Measurements from ENCODE around the gene TUSC7. TPM values are rescaled to one million over a fixed set of nuclear protein-coding genes. Genes with fewer than 3 reads are reported as not detected.

Gene TUSC7
- not detected in 2 replicates for total RNA-seq (2014; rRNA removed)
- Bru-seq, nascent RNA, result not detected
- BruChase-seq, experiment 1, labeled RNA remaining after a 6-hour chase, result not detected
- not detected for BruChase-seq, experiment 2, labeled RNA remaining after a 2-hour chase
- long read RNA-seq, result 0 reads

- ChIA-PET CTCF (no interaction called here), POLR2A (ENCODE audit: unreplicated experiment) (no interaction called here)
- intact Hi-C loops (cut with micrococcal nuclease), result no loop called here
- no peak for TF ChIP-seq EZH2 (IDR thresholded peaks at IDR 0.05; ENCODE audit: low read length, unreplicated experiment)
- no peak for TF ChIP-seq CTCF (conservative IDR thresholded peaks at IDR 0.05; ENCODE audit: low read depth, low read length)
- no peak for TF ChIP-seq EZH2phosphoT487 (IDR thresholded peaks at IDR 0.05; ENCODE audit: borderline replicate concordance, low read length)
- no peaks in the 10 kb centered on the region for H3K36me3 ChIP-seq (ENCODE audit: low read depth, low read length)
- DNase-seq, result no peak
- no TSS peak for BruUV-seq (replicated peaks)
- no peak within 1 kb of the TSS for H3K9ac ChIP-seq (ENCODE audit: low read length)
- H3F3A ChIP-seq (ENCODE audit: low read length, unreplicated experiment), result no peaks in the 10 kb centered on the region
- no peak within 1 kb of the TSS for H3K4me3 ChIP-seq (ENCODE audit: low read length)
- H4K20me1 ChIP-seq (ENCODE audit: low read length), result no peaks in the 10 kb centered on the region
- no peak within 1 kb of the TSS for H3K4me2 ChIP-seq (ENCODE audit: low read length)
- H3K27me3 ChIP-seq (ENCODE audit: low read length), result no peaks in the 10 kb centered on the region
- H3K79me2 ChIP-seq (ENCODE audit: low read length), result no peaks in the 10 kb centered on the region
- H2AFZ ChIP-seq (ENCODE audit: low read length), result no peak within 1 kb of the TSS
- no peak for ATAC-seq
- H3K9me2 ChIP-seq (replicated peaks; ENCODE audit: low read length), result no peaks in the 10 kb centered on the region
- no peak within 1 kb of the TSS for H3K27ac ChIP-seq (ENCODE audit: low read length)
- no peaks in the 10 kb centered on the region for H3K9me3 ChIP-seq (ENCODE audit: low read length)
- no peaks in the 10 kb centered on the region for H3K4me1 ChIP-seq (ENCODE audit: insufficient read depth, low read length)
Measured at GRCh38 chr3:116709479-116709878, at the start of gene TUSC7. TSS of gene TUSC7 (plus strand) at chr3:116709779.

- CTCF ChIA-PET, result no interaction called here
- Histone ChIP-seq H3K36me3 (ENCODE audit: low read depth, low read length) (no peaks in the 10 kb centered on the region), H2AFZ (ENCODE audit: low read length) (no peak overlapping the region), H3K4me3 (ENCODE audit: low read length) (no peak overlapping the region), H3K9me3 (ENCODE audit: low read length) (0 out of 2 replicates have a peak, but pooled peaks cover under 1% of the 10 kb centered on the region), H3F3A (ENCODE audit: low read length, unreplicated experiment) (no peaks in the 10 kb centered on the region), H3K4me1 (ENCODE audit: insufficient read depth, low read length) (no peaks in the 10 kb centered on the region), H3K9ac (ENCODE audit: low read length) (no peak overlapping the region), H4K20me1 (ENCODE audit: low read length) (no peaks in the 10 kb centered on the region), H3K9me2 (replicated peaks; ENCODE audit: low read length) (no peaks in the 10 kb centered on the region), H3K27ac (ENCODE audit: low read length) (no peak overlapping the region), H3K79me2 (ENCODE audit: low read length) (no peaks in the 10 kb centered on the region), H3K4me2 (ENCODE audit: low read length) (no peak overlapping the region), H3K27me3 (ENCODE audit: low read length) (no peaks in the 10 kb centered on the region)
- no peak for ATAC-seq
- POLR2A ChIA-PET (ENCODE audit: unreplicated experiment), result no interaction called here
- intact Hi-C loops (cut with micrococcal nuclease), result no loop called here
- no peak for DNase-seq
- BruUV-seq (replicated peaks), result no TSS peak
- TF ChIP-seq CTCF (conservative IDR thresholded peaks at IDR 0.05; ENCODE audit: low read depth, low read length) (no peak), EZH2phosphoT487 (IDR thresholded peaks at IDR 0.05; ENCODE audit: borderline replicate concordance, low read length) (no peak), EZH2 (IDR thresholded peaks at IDR 0.05; ENCODE audit: low read length, unreplicated experiment) (no peak)
Measured at GRCh38 chr3:116661196-116661595, 48.4 kb upstream of the TUSC7 start.

GRCh38 chr3:116663161-116664110, 46.1 kb upstream of the TUSC7 start:
- Histone ChIP-seq H3K4me2 (ENCODE audit: low read length) (no peak overlapping the region), H3K9me2 (replicated peaks; ENCODE audit: low read length) (no peaks in the 10 kb centered on the region), H3F3A (ENCODE audit: low read length, unreplicated experiment) (no peaks in the 10 kb centered on the region), H3K36me3 (ENCODE audit: low read depth, low read length) (no peaks in the 10 kb centered on the region), H3K9me3 (ENCODE audit: low read length) (no peaks in the 10 kb centered on the region), H2AFZ (ENCODE audit: low read length) (no peak overlapping the region), H3K4me1 (ENCODE audit: insufficient read depth, low read length) (no peaks in the 10 kb centered on the region), H3K27me3 (ENCODE audit: low read length) (no peaks in the 10 kb centered on the region), H4K20me1 (ENCODE audit: low read length) (no peaks in the 10 kb centered on the region), H3K27ac (ENCODE audit: low read length) (no peak overlapping the region), H3K79me2 (ENCODE audit: low read length) (no peaks in the 10 kb centered on the region), H3K9ac (ENCODE audit: low read length) (no peak overlapping the region), H3K4me3 (ENCODE audit: low read length) (no peak overlapping the region)
- DNase-seq, result no peak
- POLR2A ChIA-PET (ENCODE audit: unreplicated experiment), result no interaction called here
- TF ChIP-seq EZH2phosphoT487 (IDR thresholded peaks at IDR 0.05; ENCODE audit: borderline replicate concordance, low read length) (no peak), EZH2 (IDR thresholded peaks at IDR 0.05; ENCODE audit: low read length, unreplicated experiment) (no peak), CTCF (conservative IDR thresholded peaks at IDR 0.05; ENCODE audit: low read depth, low read length) (no peak)
- ATAC-seq, result no peak
- intact Hi-C loops (cut with micrococcal nuclease), result no loop called here
- CTCF ChIA-PET, result no interaction called here
- no TSS peak for BruUV-seq (replicated peaks)
